Measurements from ENCODE around the gene MEGF11.

The MEGF11 gene

GRCh38 chr15:66120422-66120821 is 133.1 kb downstream of the MEGF11 start:
- TF ChIP-seq GLIS3 (CRISPR knock-in tag; IDR thresholded peaks at IDR 0.05) = no peak
- no peak for TF ChIP-seq ESRRG (CRISPR knock-in tag; IDR thresholded peaks at IDR 0.05)
- no peak for TF ChIP-seq ZNF565 (CRISPR knock-in tag; conservative IDR thresholded peaks at IDR 0.05; ENCODE audit: low read depth)
- ATAC-seq = no peak

- no peak for TF ChIP-seq ZFP30 (CRISPR knock-in tag; IDR thresholded peaks at IDR 0.05)
- TF ChIP-seq ESRRG (CRISPR knock-in tag; IDR thresholded peaks at IDR 0.05) = no peak
- no peak for TF ChIP-seq PPARA (CRISPR knock-in tag; IDR thresholded peaks at IDR 0.05; ENCODE audit: borderline replicate concordance)
- TF ChIP-seq CREB5 (CRISPR knock-in tag; IDR thresholded peaks at IDR 0.05; ENCODE audit: low read depth) = no peak
- no peak for TF ChIP-seq ARNTL (CRISPR knock-in tag; IDR thresholded peaks at IDR 0.05; ENCODE audit: borderline replicate concordance, low read depth)
- no peak for TF ChIP-seq BACH2 (CRISPR knock-in tag; IDR thresholded peaks at IDR 0.05; ENCODE audit: borderline replicate concordance)
- TF ChIP-seq CSRNP3 (CRISPR knock-in tag; IDR thresholded peaks at IDR 0.05) = no peak
- TF ChIP-seq ZC3H10 (CRISPR knock-in tag; IDR thresholded peaks at IDR 0.05) = no peak
- TF ChIP-seq ISL1 (CRISPR knock-in tag; IDR thresholded peaks at IDR 0.05) = no peak
- TF ChIP-seq SNAI2 (CRISPR knock-in tag; IDR thresholded peaks at IDR 0.05) = no peak
- no peak for TF ChIP-seq OSR1 (CRISPR knock-in tag; IDR thresholded peaks at IDR 0.05)
- TF ChIP-seq ZNF565 (CRISPR knock-in tag; conservative IDR thresholded peaks at IDR 0.05; ENCODE audit: low read depth) = no peak
- TF ChIP-seq GLIS3 (CRISPR knock-in tag; IDR thresholded peaks at IDR 0.05) = no peak
- TF ChIP-seq POU6F1 (CRISPR knock-in tag; IDR thresholded peaks at IDR 0.05; ENCODE audit: borderline replicate concordance, low read depth) = no peak
- TF ChIP-seq ZFP3 (CRISPR knock-in tag; IDR thresholded peaks at IDR 0.05) = no peak
- ATAC-seq = no peak
Measured at GRCh38 chr15:66117841-66118240, 135.7 kb downstream of the MEGF11 start.

DNA sequence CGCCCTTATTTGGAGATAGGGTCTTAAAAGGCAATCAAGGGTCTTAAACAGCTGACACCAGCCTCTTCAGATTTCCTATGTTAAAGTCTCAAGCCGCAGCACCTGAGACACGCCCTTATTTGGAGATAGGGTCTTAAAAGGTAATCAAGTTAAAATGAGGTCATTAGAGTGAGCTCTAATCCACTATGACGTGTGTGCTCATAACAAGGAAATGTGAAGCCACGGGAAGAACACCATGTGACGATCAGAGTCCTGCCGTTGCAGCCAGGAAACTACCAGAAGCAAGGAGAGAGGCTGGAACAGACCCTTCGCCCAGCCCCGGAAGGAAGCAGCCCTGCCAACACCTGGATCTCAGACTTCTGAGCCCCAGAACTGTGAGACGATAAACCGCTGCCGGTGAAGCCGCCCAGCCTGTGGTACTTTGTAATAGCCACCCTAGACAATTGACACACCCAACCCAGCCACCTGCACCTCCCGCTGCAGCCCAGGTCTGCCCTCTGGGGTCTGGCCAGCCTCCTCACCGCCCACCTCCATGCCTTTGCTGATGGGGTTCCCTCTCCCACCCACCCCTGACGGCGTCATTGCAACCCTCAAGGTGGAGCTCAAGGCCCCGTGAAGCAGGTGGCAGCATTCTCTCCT is 137.9 kb downstream of the MEGF11 start:
- no peak for ATAC-seq
- TF ChIP-seq ZNF8 (CRISPR knock-in tag; IDR thresholded peaks at IDR 0.05) (no peak), OSR1 (CRISPR knock-in tag; IDR thresholded peaks at IDR 0.05) (no peak), ZFP30 (CRISPR knock-in tag; IDR thresholded peaks at IDR 0.05) (no peak), CREB5 (CRISPR knock-in tag; IDR thresholded peaks at IDR 0.05; ENCODE audit: low read depth) (no peak), ZNF565 (CRISPR knock-in tag; conservative IDR thresholded peaks at IDR 0.05; ENCODE audit: low read depth) (no peak), TOX (CRISPR knock-in tag; IDR thresholded peaks at IDR 0.05; ENCODE audit: borderline replicate concordance) (no peak), POU6F1 (CRISPR knock-in tag; IDR thresholded peaks at IDR 0.05; ENCODE audit: borderline replicate concordance, low read depth) (no peak), ARNTL (CRISPR knock-in tag; IDR thresholded peaks at IDR 0.05; ENCODE audit: borderline replicate concordance, low read depth) (no peak), ZFP3 (CRISPR knock-in tag; IDR thresholded peaks at IDR 0.05) (no peak), ISL1 (CRISPR knock-in tag; IDR thresholded peaks at IDR 0.05) (no peak), PPARA (CRISPR knock-in tag; IDR thresholded peaks at IDR 0.05; ENCODE audit: borderline replicate concordance) (no peak), TCF4 (CRISPR knock-in tag; IDR thresholded peaks at IDR 0.05; ENCODE audit: borderline replicate concordance) (no peak), BACH2 (CRISPR knock-in tag; IDR thresholded peaks at IDR 0.05; ENCODE audit: borderline replicate concordance) (no peak), CSDC2 (CRISPR knock-in tag; IDR thresholded peaks at IDR 0.05) (no peak)

DNA sequence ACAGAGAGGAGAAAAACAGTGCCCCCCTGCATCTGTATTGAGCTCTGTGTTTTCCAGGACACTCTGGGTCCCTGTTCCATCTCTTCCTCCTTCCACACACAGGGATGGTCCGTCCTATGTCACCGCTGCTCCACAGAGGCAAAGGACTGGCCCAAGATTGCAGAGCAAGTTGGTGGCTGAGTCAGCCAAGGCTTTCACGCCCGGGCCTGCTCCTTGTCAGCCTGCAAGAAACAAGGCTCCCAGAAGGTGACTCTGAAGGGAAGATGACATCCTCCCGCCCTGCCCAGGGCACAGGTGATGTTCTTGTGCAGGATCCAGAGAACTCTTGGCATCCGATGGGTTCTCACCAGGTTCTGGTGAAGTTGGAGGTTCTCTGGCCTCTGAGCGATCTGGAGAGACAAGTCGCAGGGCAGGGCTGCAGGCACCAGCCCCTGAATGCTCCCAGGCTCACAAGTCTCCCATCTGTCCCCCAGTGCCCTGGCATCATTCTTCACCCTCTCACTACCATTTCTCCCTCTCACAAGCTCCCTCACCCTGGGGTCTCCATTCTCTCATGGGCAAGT is 138.6 kb downstream of the MEGF11 start:
- ATAC-seq = no peak
- no peak for TF ChIP-seq CSDC2 (CRISPR knock-in tag; IDR thresholded peaks at IDR 0.05)
- TF ChIP-seq, protein P1, sequence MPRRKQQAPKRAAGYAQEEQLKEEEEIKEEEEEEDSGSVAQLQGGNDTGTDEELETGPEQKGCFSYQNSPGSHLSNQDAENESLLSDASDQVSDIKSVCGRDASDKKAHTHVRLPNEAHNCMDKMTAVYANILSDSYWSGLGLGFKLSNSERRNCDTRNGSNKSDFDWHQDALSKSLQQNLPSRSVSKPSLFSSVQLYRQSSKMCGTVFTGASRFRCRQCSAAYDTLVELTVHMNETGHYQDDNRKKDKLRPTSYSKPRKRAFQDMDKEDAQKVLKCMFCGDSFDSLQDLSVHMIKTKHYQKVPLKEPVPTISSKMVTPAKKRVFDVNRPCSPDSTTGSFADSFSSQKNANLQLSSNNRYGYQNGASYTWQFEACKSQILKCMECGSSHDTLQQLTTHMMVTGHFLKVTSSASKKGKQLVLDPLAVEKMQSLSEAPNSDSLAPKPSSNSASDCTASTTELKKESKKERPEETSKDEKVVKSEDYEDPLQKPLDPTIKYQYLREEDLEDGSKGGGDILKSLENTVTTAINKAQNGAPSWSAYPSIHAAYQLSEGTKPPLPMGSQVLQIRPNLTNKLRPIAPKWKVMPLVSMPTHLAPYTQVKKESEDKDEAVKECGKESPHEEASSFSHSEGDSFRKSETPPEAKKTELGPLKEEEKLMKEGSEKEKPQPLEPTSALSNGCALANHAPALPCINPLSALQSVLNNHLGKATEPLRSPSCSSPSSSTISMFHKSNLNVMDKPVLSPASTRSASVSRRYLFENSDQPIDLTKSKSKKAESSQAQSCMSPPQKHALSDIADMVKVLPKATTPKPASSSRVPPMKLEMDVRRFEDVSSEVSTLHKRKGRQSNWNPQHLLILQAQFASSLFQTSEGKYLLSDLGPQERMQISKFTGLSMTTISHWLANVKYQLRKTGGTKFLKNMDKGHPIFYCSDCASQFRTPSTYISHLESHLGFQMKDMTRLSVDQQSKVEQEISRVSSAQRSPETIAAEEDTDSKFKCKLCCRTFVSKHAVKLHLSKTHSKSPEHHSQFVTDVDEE (CRISPR knock-in tag; IDR thresholded peaks at IDR 0.05) = no peak
- no peak for TF ChIP-seq ZNF565 (CRISPR knock-in tag; conservative IDR thresholded peaks at IDR 0.05; ENCODE audit: low read depth)
- TF ChIP-seq ZFP30 (CRISPR knock-in tag; IDR thresholded peaks at IDR 0.05) = no peak
- TF ChIP-seq TOX (CRISPR knock-in tag; IDR thresholded peaks at IDR 0.05; ENCODE audit: borderline replicate concordance) = no peak
- TF ChIP-seq ESRRG (CRISPR knock-in tag; IDR thresholded peaks at IDR 0.05) = no peak
- no peak for TF ChIP-seq BACH2 (CRISPR knock-in tag; IDR thresholded peaks at IDR 0.05; ENCODE audit: borderline replicate concordance)
- no peak for TF ChIP-seq ZNF8 (CRISPR knock-in tag; IDR thresholded peaks at IDR 0.05)
- no peak for TF ChIP-seq ZNF70 (CRISPR knock-in tag; IDR thresholded peaks at IDR 0.05)
- TF ChIP-seq TCF4 (CRISPR knock-in tag; IDR thresholded peaks at IDR 0.05; ENCODE audit: borderline replicate concordance) = no peak
- TF ChIP-seq SNAI2 (CRISPR knock-in tag; IDR thresholded peaks at IDR 0.05) = no peak
- TF ChIP-seq ZC3H10 (CRISPR knock-in tag; IDR thresholded peaks at IDR 0.05) = no peak
- no peak for TF ChIP-seq CSRNP3 (CRISPR knock-in tag; IDR thresholded peaks at IDR 0.05)
